GF-D8 (cell line): ENCODE measurements around the gene LMLN.
"Not testable (repeated sequence)": the region's sequence is repeated elsewhere in the genome, so short reads cannot be mapped to it uniquely, and the experiment has no call there.

Source experiments
- DNase-seq: peaks from one replicate; lab custom pipeline; 2025; lab: John Stamatoyannopoulos, UW

The LMLN gene

DNA sequence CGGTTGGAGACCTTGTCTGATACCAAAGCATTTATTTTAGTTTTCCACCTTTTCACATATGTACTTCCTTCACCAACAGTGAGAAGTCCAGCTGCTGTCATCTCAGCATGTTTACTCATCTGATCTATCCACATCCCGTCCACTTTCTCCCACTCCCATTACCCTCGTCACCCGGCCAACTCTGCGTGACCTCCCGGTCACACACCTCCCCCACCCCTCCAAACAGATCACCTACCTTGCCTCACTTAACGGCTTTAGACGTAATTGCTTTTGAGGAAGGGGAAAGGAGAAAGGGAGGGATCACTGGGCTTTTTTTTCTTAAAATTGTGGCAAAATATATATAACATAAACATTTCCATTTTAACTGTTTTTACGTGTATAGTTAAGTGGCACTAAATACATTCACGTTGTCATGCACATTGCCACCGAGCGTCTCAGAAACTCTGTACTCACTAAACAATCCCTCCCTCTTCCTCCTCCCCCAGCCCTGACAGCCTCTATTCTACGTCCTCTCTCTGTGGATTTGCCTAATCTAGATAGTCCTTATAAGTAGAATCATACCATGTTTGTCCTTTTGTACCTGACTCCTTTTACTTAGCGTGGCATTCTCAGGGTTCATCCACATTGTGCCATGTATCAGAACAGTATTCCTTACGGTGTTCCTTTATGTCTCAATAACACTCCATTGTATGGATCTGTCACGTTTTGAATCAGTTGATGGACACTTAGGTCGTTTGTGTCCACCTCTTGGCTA is 67.2 kb downstream of the LMLN start:
- DNase-seq: no peak

DNA sequence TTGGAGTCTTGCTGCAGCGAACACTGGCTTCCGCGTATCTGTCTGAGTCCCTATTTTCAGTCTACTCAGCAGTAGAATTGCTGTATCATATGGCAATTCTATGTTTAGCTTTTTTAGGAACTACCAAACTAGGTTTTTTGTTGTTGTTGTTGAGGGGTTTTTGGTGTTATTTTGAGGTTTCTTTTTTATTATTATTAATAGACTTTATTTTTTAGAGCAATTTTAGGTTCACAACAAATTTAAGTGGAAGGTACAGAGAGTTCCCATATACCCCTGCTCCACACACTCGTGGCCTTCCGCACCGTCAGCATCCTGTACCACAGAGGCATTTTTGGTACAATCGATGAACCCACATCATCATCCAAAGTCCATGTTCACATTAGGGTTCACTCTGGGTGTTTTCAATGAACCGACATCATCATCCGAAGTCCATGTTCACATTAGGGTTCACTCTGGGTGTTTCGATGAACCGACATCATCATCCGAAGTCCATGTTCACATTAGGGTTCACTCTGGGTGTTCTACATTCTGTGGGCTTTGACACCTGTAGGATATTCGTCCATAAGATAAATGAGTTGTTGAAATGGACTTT is 67.9 kb downstream of the LMLN start:
- DNase-seq: no peak

- no peak for DNase-seq
Observed at GRCh38 chr3:198028718-198029117, 68.7 kb downstream of the LMLN start.

DNA sequence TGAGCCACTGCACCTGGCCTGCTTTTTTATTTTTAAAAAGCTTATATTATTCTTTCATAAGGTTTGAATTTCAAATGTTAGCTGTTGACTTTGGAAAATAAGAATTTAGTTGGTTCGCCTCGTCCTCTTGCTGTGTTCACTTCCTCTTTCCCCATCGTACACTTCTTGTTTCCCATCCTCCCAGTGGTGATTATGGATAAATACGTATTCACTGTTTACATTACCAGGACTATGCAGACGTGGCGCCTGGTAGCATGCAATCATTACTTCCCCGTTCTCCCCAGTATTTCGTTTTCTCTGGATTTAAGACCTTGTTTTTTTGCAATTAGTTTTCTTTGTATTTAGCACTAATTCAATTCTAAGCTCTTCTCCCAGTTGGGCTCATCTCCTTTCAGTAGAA is 70.1 kb downstream of the LMLN start:
- DNase-seq: no peak

DNA sequence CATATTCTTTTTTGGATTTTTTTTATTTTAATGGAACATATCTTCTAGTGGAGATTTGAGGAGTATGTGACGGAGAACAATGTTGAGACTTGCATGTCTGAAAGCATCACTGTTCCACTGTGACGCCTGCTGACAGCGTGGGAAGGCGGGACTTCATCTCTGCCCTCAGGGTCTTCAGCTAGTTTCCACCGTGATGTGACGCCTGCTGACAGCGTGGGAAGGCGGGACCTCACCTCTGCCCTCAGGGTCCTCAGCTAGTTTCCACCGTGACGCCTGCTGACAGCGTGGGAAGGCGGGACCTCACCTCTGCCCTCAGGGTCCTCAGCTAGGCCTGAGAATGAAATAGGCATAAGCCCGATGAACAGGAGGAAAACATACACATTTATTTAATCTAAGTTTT is 70.7 kb downstream of the LMLN start:
- DNase-seq: no peak

GRCh38 chr3:198032039-198032936 is 72.3 kb downstream of the LMLN start:
- no peak for DNase-seq

- no peak for DNase-seq
Observed at GRCh38 chr3:198043119-198043518, 83.1 kb downstream of the LMLN start.

DNA sequence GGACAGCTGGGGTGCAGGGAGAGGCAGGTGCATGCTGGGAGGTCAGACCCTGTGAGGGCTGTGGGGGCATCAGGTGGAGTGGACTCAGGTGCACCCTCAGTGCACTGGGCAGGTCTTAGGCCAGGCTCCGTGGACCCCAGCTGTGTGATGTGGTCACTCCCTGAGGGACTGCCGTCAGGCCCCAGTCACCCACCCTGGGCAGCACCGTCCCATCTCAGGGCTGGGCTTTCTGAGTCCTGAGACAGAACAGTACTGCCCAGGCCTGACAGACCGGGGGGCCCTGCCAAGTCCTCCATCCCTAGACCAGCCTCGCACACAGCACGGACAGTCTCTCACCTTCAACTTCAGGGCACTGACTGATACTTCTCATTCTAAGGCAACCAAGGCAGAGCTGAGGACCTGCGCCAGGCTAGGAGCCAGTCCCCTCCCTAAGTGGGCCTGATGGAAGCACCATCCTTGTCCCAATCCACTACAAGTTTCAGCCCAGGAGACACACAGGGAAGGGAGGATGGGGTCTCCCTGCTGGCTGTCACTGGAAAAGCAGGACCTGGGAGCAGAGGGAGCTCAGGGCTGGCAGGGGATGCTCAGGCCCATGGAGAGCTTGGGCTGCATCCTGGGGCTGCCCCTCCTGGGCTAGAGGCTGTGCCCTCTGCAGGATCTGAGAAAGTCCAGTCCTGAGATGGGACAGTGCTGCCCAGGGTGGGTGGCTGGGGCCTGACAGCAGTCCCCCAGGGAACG is 86.3 kb downstream of the LMLN start:
- DNase-seq: no peak

DNA sequence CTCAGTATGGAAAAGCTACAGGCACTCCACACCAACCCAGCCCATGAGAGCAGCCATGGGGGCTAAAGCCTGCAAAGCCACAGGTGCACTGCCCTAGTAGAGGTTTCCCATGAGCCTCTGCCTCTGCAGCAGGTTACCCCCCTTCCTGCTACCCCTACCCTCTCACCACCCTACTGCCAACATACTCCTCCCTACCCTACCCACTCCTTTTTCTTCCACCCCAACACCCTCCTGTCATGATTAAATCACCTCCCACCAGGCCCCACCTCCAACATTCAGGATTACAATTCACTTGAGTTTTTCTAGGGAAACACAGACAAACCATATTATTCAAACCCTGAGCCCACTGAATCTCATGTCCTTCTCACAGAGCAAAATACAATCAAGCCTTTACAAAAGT is 88.4 kb downstream of the LMLN start:
- DNase-seq: no peak

- no peak for DNase-seq
Observed at GRCh38 chr3:198051836-198052235, 91.8 kb downstream of the LMLN start.

DNA sequence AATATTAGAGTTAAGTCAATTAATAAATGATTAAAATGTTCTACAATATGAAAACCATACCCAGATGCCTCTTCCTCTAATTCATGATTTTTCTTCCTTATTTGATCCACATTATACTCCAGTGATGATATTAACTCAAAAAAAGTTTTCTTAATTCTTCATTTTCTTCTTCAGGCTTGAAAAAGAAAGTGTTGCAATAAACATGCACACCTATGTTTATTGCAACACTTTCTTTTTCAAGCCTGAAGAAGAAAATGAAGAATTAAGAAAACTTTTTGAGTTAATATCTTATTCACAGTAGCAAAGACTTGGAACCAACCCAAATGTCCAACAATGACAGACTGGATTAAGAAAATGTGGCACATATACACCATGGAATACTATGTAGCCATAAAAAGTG is 93.4 kb downstream of the LMLN start:
- not testable (repeated sequence) for DNase-seq

DNA sequence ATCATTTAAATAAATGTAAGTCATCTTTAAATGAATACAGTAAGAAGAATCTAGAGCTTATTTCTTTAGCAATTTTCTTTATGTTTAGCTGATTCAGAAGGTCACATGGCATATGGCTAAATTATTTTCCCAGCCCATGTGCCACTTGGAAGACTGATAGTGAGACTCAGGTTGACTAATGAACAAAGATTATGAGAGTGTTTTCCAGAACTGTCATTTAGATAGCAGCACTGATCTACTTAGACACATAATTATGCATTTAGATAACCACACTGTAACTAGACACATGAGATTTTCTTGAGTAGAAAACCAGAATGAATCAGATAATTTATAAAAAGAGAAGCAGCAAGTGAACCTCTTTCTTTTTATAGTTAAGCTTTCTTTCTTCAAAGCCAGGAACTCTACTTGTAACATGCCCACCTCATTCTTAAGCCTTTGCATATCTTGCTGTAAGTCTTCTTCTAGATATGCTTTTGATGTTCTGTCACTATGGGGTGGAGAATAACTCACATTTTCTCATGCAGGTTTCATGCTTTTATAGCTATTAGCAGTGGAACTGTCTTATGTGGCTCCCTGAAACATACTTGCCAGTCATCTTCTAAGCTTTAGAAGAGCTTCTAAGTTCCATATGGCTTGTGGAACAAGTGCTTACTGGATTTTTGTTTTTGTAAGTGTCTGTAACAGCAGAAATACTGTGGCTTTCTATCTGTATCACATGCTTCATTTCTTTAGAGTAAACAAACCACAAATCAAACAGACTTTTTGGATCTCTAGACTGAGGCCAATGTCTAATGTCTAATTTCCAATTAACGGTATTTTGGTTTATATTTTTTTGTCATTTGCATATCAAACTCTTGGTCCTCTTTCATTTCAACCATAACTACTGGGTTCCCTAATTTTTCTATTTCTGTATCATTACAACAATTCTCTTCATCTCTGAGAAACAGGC is 101.4 kb downstream of the LMLN start:
- DNase-seq: no peak

DNA sequence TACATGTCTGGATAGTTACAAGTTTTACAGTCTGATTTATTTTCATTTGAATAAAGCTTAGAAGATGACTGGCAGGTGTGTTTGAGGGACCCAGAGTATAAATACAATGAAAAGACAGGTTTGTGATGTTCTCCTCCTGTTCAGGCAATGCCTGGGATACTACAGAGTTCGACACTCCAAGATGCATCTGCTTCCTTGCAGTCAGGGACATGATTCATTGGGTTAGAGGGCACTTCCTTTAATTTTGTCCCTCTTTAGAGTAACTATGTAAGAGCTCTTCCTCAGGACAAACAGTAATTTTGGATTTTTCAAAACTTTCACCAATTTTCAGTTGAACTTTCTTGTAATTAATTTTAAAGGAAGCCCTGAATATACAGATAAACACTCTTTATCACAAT is 102.0 kb downstream of the LMLN start:
- no peak for DNase-seq

DNA sequence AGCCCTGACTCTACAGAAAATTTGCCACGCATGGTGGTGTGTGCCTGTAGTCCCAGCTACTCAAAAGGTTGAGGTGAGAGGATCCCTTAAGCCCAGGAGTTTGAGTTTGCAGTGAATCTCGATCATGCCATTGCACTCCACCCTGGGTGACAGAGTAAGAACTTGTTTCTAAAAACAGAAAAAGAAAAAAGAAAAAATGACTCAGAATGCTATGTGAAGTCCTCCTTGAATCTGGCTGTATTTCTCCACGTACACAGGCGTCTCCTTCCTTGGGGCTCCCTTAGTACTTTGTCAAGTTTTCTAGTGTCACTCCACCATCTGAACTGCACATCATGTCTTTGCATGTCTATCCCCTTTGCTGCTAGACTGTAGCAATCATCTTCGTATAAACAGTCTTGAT is 104.4 kb downstream of the LMLN start:
- DNase-seq: no peak

DNA sequence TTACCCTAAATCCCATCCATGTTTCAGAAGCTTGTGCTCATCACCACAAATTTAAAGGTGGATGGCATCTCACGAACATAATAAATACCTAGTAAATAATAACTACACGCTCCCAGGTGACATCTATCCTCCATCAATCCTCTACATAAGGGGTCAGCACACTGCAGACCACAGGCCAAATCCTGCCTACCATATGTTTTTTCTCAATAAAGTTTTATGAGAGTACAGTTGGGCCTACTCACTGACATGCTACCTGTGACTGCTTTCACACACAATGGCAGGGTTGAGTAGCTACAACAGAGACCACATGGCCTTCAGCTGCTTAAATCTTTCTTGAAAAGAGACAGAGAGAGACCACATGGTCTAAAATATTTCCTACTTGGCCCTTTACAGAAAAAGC is 105.9 kb downstream of the LMLN start:
- no peak for DNase-seq

- DNase-seq: no peak
Observed at GRCh38 chr3:198067416-198067815, 107.4 kb downstream of the LMLN start.

- no peak for DNase-seq
Observed at GRCh38 chr3:198070871-198071270, 110.9 kb downstream of the LMLN start.

GRCh38 chr3:198071602-198072287 is 111.7 kb downstream of the LMLN start:
- DNase-seq: no peak

DNA sequence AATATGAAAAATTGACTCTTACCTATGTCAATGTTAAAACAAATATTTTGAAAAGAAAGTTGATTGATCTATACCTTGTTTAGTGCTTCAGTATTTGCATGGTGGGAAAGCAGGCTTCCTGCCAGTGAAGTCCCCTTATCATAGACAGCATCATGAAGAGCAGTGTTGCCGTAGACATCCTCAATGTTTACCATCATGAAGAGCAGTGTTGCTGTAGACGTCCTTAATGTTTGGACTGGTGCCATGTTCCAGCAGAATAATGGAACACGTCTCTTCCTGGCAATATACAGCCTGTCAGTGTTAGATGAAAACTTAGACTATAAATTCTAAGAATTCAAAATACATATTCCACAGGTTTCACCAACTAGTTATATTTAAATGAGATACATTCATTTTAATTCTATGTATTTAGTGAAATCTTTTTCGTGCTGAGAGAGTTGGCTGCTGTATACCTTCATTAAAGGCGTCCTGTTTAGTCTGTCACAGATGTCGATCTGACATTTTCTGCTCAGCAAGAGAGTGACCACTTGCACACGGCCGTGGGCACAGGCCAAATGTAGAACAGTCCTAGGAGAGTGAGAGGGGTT is 116.8 kb downstream of the LMLN start:
- DNase-seq: no peak
